ENCODE data around the gene MATCAP1. TPM values are rescaled to one million over a fixed set of nuclear protein-coding genes. Genes with fewer than 3 reads are reported as not detected.

The MATCAP1 gene
- total RNA-seq, 1 donor from 2014 or later: 29.0 TPM

DNA sequence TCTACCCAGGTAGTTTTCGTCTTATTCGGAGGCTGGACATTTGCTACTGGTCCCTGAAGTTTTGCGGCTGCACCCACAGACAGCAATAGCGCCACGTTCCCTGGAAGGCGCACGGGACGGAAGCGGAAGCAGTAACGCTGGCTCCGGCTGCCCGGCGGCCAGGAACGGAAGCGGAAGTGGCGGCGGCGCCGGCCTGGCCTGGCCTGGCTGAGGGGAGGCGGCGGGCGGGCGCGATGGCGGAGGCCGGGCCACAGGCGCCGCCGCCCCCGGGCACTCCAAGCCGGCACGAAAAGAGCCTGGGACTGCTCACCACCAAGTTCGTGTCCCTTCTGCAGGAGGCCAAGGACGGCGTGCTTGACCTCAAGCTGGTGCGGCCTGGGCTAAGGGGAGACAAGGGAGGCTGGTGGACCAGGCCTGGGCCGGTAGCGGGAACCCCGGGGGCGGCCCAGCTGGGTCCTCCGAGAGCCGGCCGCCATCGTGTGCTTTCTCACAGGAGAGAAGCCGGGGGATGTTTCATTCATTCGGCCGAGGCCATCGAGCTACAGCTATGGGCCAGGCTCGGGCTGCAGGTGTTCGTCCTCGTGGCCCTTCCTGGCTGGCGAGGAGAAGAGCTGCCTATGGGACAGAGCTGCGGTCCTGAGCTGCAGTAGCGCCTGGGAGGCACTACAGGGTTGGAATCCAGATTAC, 8.4 kb upstream of the MATCAP1 start, which contains the start of gene E2F4:
E2F4 (plus strand) TSS at position 161 of the 687 bp plus-strand sequence; CDS start at position 234, 73 bp downstream.
- Histone ChIP-seq H3K27ac (peak within 1 kb of the TSS; percentile 86), H3K9me3 (no peaks in the 10 kb centered on the region), H3K36me3 (peaks cover 40% of the 10 kb centered on the region), H3K27me3 (ENCODE audit: low read depth) (no peaks in the 10 kb centered on the region), H3K4me3 (peak within 1 kb of the TSS; percentile 100), H3K4me1 (peaks cover 34% of the 10 kb centered on the region)
- TF ChIP-seq, protein P1, sequence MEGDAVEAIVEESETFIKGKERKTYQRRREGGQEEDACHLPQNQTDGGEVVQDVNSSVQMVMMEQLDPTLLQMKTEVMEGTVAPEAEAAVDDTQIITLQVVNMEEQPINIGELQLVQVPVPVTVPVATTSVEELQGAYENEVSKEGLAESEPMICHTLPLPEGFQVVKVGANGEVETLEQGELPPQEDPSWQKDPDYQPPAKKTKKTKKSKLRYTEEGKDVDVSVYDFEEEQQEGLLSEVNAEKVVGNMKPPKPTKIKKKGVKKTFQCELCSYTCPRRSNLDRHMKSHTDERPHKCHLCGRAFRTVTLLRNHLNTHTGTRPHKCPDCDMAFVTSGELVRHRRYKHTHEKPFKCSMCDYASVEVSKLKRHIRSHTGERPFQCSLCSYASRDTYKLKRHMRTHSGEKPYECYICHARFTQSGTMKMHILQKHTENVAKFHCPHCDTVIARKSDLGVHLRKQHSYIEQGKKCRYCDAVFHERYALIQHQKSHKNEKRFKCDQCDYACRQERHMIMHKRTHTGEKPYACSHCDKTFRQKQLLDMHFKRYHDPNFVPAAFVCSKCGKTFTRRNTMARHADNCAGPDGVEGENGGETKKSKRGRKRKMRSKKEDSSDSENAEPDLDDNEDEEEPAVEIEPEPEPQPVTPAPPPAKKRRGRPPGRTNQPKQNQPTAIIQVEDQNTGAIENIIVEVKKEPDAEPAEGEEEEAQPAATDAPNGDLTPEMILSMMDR (IDR thresholded peaks at IDR 0.05): peak; percentile 16
- DNase-seq (peak; percentile 96), ATAC-seq (peak; percentile 96 to 97)
- intact Hi-C loops (cut with DNase I): no loop called here

DNA sequence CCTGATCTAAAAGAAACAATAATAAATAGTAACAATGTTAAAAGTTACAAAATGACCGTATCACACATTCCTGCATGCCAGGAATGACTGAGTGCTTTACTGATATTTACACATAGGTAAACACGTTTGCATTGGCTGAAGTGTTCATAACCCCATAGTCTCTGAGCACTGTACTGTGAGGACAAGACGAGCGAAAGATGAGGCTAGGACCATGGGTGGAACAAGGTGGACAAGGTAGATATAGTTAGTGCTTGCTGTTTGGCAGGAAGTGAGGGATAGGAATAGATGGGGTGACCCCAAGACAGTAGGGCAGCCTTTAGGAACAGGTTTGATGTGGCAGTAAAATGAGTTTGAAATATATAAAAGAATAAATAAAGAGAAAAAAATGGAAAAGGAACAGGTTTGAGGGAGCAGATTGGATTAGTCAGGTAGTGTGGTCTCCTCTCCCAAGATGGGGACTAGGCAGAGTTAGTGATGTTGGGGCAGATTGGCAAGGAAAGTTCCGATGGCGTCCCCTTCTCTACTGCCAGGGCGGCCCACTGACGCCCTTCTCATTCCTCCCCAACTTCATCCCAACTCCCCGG, 7.7 kb upstream of the MATCAP1 start:
- H3K36me3 ChIP-seq: peaks cover 34% of the 10 kb centered on the region
- peak overlapping the region; percentile 86 for H3K27ac ChIP-seq
- H3K27me3 ChIP-seq (ENCODE audit: low read depth): no peaks in the 10 kb centered on the region
- TF ChIP-seq, protein P1 (IDR thresholded peaks at IDR 0.05): no peak
- peak overlapping the region; percentile 100 for H3K4me3 ChIP-seq
- DNase-seq: no peak
- peaks cover 34% of the 10 kb centered on the region for H3K4me1 ChIP-seq
- no peak for ATAC-seq
- H3K9me3 ChIP-seq: no peaks in the 10 kb centered on the region
- intact Hi-C loops (cut with DNase I): no loop called here

DNA sequence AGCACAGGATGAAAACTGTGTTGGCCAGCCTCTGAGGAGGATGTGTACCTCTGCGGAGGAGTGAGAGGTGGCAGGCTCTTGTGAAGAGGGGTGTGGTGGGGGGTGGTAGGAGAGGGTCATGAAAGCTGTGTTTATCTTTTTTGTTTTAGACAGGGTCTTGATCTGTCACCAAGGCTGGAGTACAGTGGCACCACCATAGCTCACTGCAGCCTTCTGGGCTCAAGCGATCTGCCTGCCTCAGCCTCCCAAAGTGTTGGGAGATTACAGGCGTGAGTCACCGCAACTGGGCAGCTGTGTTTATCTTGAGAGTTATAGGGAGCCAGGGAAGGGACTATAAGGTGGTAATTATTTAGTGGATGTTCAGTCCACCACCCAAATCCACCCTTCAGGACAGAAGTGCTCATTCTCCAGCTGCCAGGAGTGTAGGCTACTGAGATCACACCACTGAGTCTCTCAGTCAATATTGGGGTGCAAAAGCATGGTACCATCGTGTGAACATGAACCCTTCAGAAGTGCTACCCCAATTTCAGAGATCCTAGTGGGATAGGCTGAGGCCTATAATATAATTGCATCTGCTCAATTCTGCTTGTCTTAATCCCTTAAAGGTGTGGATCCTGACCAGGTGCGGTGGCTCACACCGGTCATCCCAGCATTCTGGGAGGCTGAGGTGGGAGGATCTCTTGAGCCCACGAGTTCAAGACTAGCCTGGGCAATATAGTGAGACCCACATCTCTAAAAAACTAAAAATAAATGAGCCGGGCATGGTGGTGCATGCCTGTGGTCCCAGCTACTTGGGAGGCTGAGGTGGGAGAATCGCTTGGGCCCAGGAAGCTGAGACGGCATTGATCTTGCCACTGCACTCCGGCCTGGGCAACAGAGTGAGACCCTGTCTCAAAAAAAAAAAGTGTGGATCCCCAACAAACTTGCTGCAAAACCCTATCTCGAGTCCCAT, 7.0 kb upstream of the MATCAP1 start:
- no peak for ATAC-seq
- peak overlapping the region; percentile 31 for H3K27ac ChIP-seq
- peak overlapping the region; percentile 46 for H3K4me3 ChIP-seq
- H3K36me3 ChIP-seq: peaks cover 26% of the 10 kb centered on the region
- H3K27me3 ChIP-seq (ENCODE audit: low read depth): no peaks in the 10 kb centered on the region
- peaks cover 38% of the 10 kb centered on the region for H3K4me1 ChIP-seq
- intact Hi-C loops (cut with DNase I): no loop called here
- TF ChIP-seq, protein P1 (IDR thresholded peaks at IDR 0.05): no peak
- no peak for DNase-seq
- H3K9me3 ChIP-seq: no peaks in the 10 kb centered on the region

DNA sequence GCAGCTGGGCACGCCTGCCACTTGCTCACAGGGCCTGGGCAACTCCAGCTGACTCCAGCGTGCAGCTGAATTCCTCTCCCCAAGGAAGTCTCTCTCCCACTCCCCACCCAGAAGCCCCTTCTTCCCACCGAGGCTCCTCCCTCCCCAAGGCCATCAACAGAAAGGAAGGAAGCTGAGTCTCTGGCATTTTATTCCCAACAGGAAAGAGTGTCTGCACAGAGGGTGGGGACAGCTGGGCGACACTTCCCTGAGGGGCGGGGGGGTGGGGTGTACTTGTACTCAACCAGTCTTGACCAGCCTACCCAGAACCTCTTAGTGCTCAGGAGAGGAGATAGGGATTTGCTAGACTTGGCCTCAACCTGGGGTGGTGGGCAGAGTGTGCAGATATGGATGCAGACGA, 6.3 kb upstream of the MATCAP1 start, which contains the start of gene EXOC3L1:
EXOC3L1 (minus strand) TSS at position 96 of the 400 bp plus-strand sequence. CDS start 460 bp downstream, outside the sequence.
- Histone ChIP-seq H3K4me3 (peak within 1 kb of the TSS; percentile 46), H3K27ac (peak within 1 kb of the TSS; percentile 53), H3K27me3 (ENCODE audit: low read depth) (no peaks in the 10 kb centered on the region), H3K4me1 (peaks cover 45% of the 10 kb centered on the region), H3K9me3 (no peaks in the 10 kb centered on the region), H3K36me3 (peaks cover 19% of the 10 kb centered on the region)
- intact Hi-C loops (cut with DNase I): no loop called here
- ATAC-seq: no peak
- TF ChIP-seq, protein P1 (IDR thresholded peaks at IDR 0.05): no peak
- no peak for DNase-seq

DNA sequence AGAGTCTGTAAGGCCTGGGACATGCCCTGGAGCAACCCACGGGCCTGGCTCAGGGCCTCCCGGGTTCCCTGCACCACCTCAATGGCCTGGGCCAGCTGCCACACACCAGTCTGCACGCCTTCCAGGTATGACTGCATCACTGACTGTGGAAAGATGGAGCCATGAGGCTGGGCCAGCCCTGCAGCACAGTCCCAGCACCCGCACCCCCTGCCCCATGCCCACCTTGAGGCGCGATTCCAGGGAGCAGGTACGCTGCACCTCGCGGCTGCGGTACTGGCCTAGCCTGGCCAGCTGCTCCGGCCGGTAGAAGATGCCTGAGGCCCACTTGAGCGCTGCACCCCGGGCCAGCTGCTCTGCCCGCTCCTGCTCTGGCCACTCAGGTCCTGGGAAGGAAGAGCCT, 5.0 kb upstream of the MATCAP1 start:
- DNase-seq: no peak
- H3K4me1 ChIP-seq: peaks cover 50% of the 10 kb centered on the region
- intact Hi-C loops (cut with DNase I): no loop called here

More for the DNA sequence above, 5.0 kb upstream of the MATCAP1 start:
- H3K4me3 ChIP-seq: peak overlapping the region; percentile 46
- H3K36me3 ChIP-seq: peaks cover 7% of the 10 kb centered on the region
- no peak overlapping the region for H3K27ac ChIP-seq
- H3K9me3 ChIP-seq: no peaks in the 10 kb centered on the region
- no peaks in the 10 kb centered on the region for H3K27me3 ChIP-seq (ENCODE audit: low read depth)
- no peak for ATAC-seq
- TF ChIP-seq, protein P1 (IDR thresholded peaks at IDR 0.05): no peak
